Liver (tissue), 9 donors: ENCODE measurements around the gene NFIX. TPM values are rescaled to one million over a fixed set of nuclear protein-coding genes. Genes with fewer than 3 reads are reported as not detected.

Experiments used
- DNase-seq: peaks from one replicate; pipeline ENCODE4 v3.0.0-alpha.2; 2017; ENCODE audit warnings: low spot score
- H3K27ac ChIP-seq, 2 donors: one replicate each; pipeline ENCODE4 v1.7.0; 2013; ENCODE audit warnings: inconsistent platforms in 2 of 2, low read length in 2 of 2, control low read depth in 1 of 2, low read depth in 1 of 2, mild to moderate bottlenecking in 1 of 2
- H3K27me3 ChIP-seq, 4 donors: one replicate each; pipeline versions ENCODE4 v1.6.1 to v1.7.0; 2013; ENCODE audit warnings: low read length in 3 of 4, inconsistent platforms in 1 of 4, mild to moderate bottlenecking in 1 of 4, moderate library complexity in 1 of 4; ENCODE audit not compliant: control insufficient read depth in 4 of 4, insufficient read depth in 4 of 4
- H3K36me3 ChIP-seq, 4 donors: one replicate each; pipeline versions ENCODE4 v1.6.1 to v1.7.0; 2013; ENCODE audit warnings: low read length in 3 of 4, mild to moderate bottlenecking in 3 of 4, low read depth in 1 of 4, moderate library complexity in 1 of 4; ENCODE audit not compliant: control insufficient read depth in 4 of 4, insufficient read depth in 3 of 4
- H3K4me1 ChIP-seq, 4 donors: one replicate each; pipeline versions ENCODE4 v1.6.1 to v1.7.0; 2013; ENCODE audit warnings: low read length in 3 of 4, mild to moderate bottlenecking in 3 of 4, moderate library complexity in 1 of 4; ENCODE audit not compliant: control insufficient read depth in 4 of 4, insufficient read depth in 4 of 4
- H3K4me3 ChIP-seq, 3 donors: one replicate each; pipeline versions ENCODE4 v1.6.1 to v1.7.0; 2013; ENCODE audit warnings: low read length in 3 of 3, control low read depth in 1 of 3, low read depth in 1 of 3, mild to moderate bottlenecking in 1 of 3
- H3K9ac ChIP-seq, 2 donors: one replicate each; pipeline ENCODE4 v1.7.0; 2013; ENCODE audit warnings: low read length in 2 of 2, mild to moderate bottlenecking in 2 of 2, moderate library complexity in 2 of 2, control low read depth in 1 of 2, low read depth in 1 of 2
- H3K9me3 ChIP-seq, 4 donors: one replicate each; pipeline versions ENCODE4 v1.6.1 to v1.7.0; 2013; ENCODE audit warnings: low read length in 3 of 4; ENCODE audit not compliant: control insufficient read depth in 4 of 4
- CTCF ChIP-seq: fragments of 150-350 bp; IDR thresholded peaks from 2 replicates; pipeline ENCODE4 v1.5.1; 2017; ENCODE audit warnings: improper control_type of control experiment, low read depth, low read length; ENCODE audit not compliant: missing input control
- EGR1 ChIP-seq, 2 donors: IDR thresholded peaks; 2 replicates each; pipeline ENCODE4 v1.6.1; 2016 to 2018; ENCODE audit warnings: antibody characterized with exemption in 2 of 2, low read depth in 2 of 2
- FOXA1 ChIP-seq: IDR thresholded peaks from 2 replicates; pipeline ENCODE4 v1.6.1; 2016; ENCODE audit warnings: antibody characterized with exemption
- HNF4A ChIP-seq, 2 donors: conservative IDR thresholded peaks; 2 replicates each; pipeline ENCODE4 v1.6.1; 2016; ENCODE audit warnings: antibody characterized with exemption in 2 of 2, mild to moderate bottlenecking in 2 of 2
- HNF4G ChIP-seq: IDR thresholded peaks from 2 replicates; pipeline ENCODE4 v1.6.1; 2016; ENCODE audit warnings: antibody characterized with exemption
- RAD21 ChIP-seq, 2 donors: IDR thresholded peaks; 2 replicates each; pipeline ENCODE4 v1.6.1; 2016; ENCODE audit warnings: antibody characterized with exemption in 2 of 2, mild to moderate bottlenecking in 2 of 2
- SP1 ChIP-seq: IDR thresholded peaks from 2 replicates; pipeline ENCODE4 v1.6.1; 2018; ENCODE audit warnings: antibody characterized with exemption, mild to moderate bottlenecking
- WGBS: extraction: QIAGEN DNeasy Blood & Tissue Kit; methylation state at CpG from one replicate; pipeline ENCODE4 v1.1.7; 2013; 5-methylcytosine and 5-hydroxymethylcytosine counted together
- polyA plus RNA-seq, 2 donors: library from polyadenylated mRNA; stranded (reverse) in 1 of 2; unstranded in 1 of 2; fragments of 200-250 nt in 1 of 2; fragments of >200 nt in 1 of 2; fragmentation: Nextera tagmentation in 1 of 2; extraction: Ambion mirVana in 1 of 2; gene quantifications; one replicate each; pipeline versions ENCODE4 v1.2.1 to v1.2.3, GENCODE V29; 2013 to 2015
- total RNA-seq, 2 donors: library from RNA; depleted of rRNA; stranded (reverse); fragments of >200 nt; gene quantifications; one replicate each; pipeline ENCODE4 v1.2.3, GENCODE V29; 2014
- TF ChIP-seq, protein P1 (sequence below): IDR thresholded peaks from 2 replicates; pipeline ENCODE4 v1.6.1; 2016; ENCODE audit warnings: antibody characterized with exemption, mild to moderate bottlenecking
- TF ChIP-seq, protein P2 (sequence below): IDR thresholded peaks from 2 replicates; pipeline ENCODE4 v1.6.1; 2016; ENCODE audit warnings: antibody characterized with exemption
- TF ChIP-seq, protein P3 (sequence below): IDR thresholded peaks from 2 replicates; pipeline ENCODE4 v1.6.1; 2016; ENCODE audit warnings: antibody characterized with exemption
- donor health status: healthy.
- donor health status: healthy.
- donor health status: healthy.
- donor health status: healthy.
- donor health status: healthy.

Gene NFIX
- total and polyA plus RNA-seq, 4 donors, result 3.3 to 18.4 (median 12.6) TPM

- TF ChIP-seq, protein P1, sequence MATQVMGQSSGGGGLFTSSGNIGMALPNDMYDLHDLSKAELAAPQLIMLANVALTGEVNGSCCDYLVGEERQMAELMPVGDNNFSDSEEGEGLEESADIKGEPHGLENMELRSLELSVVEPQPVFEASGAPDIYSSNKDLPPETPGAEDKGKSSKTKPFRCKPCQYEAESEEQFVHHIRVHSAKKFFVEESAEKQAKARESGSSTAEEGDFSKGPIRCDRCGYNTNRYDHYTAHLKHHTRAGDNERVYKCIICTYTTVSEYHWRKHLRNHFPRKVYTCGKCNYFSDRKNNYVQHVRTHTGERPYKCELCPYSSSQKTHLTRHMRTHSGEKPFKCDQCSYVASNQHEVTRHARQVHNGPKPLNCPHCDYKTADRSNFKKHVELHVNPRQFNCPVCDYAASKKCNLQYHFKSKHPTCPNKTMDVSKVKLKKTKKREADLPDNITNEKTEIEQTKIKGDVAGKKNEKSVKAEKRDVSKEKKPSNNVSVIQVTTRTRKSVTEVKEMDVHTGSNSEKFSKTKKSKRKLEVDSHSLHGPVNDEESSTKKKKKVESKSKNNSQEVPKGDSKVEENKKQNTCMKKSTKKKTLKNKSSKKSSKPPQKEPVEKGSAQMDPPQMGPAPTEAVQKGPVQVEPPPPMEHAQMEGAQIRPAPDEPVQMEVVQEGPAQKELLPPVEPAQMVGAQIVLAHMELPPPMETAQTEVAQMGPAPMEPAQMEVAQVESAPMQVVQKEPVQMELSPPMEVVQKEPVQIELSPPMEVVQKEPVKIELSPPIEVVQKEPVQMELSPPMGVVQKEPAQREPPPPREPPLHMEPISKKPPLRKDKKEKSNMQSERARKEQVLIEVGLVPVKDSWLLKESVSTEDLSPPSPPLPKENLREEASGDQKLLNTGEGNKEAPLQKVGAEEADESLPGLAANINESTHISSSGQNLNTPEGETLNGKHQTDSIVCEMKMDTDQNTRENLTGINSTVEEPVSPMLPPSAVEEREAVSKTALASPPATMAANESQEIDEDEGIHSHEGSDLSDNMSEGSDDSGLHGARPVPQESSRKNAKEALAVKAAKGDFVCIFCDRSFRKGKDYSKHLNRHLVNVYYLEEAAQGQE, result no peak
- TF ChIP-seq, protein P2, sequence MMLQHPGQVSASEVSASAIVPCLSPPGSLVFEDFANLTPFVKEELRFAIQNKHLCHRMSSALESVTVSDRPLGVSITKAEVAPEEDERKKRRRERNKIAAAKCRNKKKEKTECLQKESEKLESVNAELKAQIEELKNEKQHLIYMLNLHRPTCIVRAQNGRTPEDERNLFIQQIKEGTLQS, result no peak
- TF ChIP-seq HNF4G, result no peak
These were observed 12.2 kb upstream of the NFIX start (continued) for GRCh38 chr19:12983091-12983490.

DNA sequence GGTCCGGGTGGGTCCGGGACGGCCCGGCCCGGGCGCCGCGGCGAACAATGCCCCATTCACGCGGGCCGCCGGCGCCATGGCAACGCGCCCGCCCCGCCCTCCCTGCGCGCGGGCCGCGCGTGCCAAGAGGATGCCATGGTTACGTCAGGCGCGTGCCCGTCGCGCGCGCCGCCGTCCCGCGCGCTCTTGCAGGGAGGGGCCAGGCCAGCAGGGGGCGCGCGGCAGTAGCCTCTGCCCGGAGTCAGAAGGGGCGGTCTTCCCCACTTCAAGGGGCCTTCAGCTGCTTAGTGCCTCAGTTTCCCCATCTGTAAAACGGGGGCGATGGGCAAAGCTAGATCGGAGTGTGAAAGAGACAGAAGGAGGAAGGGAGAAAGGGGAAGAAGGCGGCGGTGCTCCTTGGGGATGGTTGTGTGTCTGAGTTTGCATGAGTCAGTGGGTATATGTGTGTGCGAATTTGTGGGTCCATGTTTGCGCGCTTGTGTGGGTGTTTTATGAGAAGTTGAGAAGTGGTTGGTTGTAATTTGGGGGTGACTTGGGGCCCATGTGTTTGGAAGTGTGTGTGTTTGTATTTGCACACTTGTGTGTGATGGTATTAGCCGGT, 11.6 kb upstream of the NFIX start:
- no peak overlapping the region for H3K9ac ChIP-seq
- 8% methylated on average over 51 of the region's 51 CpGs for WGBS
- no peaks in the 10 kb centered on the region for H3K9me3 ChIP-seq
- TF ChIP-seq SP1 (no peak), HNF4G (no peak), RAD21 (IDR thresholded peaks at IDR 0.05) (peak; percentile 82 to 87), HNF4A (conservative IDR thresholded peaks at IDR 0.05) (no peak), CTCF (peak; percentile 94), FOXA1 (no peak), EGR1 (IDR thresholded peaks at IDR 0.05; ENCODE audit: low read depth in 2 of 2) (no peak)
- TF ChIP-seq, protein P2, result no peak
- TF ChIP-seq, protein P3, sequence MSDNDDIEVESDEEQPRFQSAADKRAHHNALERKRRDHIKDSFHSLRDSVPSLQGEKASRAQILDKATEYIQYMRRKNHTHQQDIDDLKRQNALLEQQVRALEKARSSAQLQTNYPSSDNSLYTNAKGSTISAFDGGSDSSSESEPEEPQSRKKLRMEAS, result no peak
- TF ChIP-seq, protein P1, result no peak
- no peaks in the 10 kb centered on the region for H3K36me3 ChIP-seq
- H3K4me3 ChIP-seq, result peak overlapping the region in 1 of 3 donors; percentile 26
- H3K27ac ChIP-seq, result no peak overlapping the region
- DNase-seq, result peak; percentile 86
- no peaks in the 10 kb centered on the region for H3K27me3 ChIP-seq
- H3K4me1 ChIP-seq, result peaks cover 0 to 7% (median 2%) of the 10 kb centered on the region in 4 donors
